CD4-positive, alpha-beta memory T cell (primary cell): ENCODE data around the gene ABCC1. TPM values are rescaled to one million over a fixed set of nuclear protein-coding genes. Genes with fewer than 3 reads are reported as not detected.

ENCODE experiments used
- CTCF ChIA-PET: fragments of 350-600 bp; sonication (Branson Sonifier 250); formaldehyde crosslinking; loops from one replicate; lab custom pipeline; 2021; ENCODE audit warnings: inconsistent platforms; ENCODE audit not compliant: partially characterized antibody; lab: Charles Lee
- POLR2A ChIA-PET: fragments of 350-600 bp; sonication (Branson Sonifier 250); formaldehyde crosslinking; loops from one replicate; lab custom pipeline; 2021; ENCODE audit not compliant: partially characterized antibody; lab: Charles Lee
- DNase-seq, 5 donors: peaks; one replicate each; pipeline versions ENCODE4 v3.0.0 to v3.0.0-alpha.2; 2020 to 2022; ENCODE audit warnings: mixed read lengths in 1 of 5
- H3K27ac ChIP-seq: one replicate; pipeline ENCODE4 v1.7.0; 2013; ENCODE audit warnings: low read depth, low read length
- H3K27me3 ChIP-seq: 2 replicates; pipeline ENCODE4 v1.7.0; 2013; ENCODE audit warnings: mild to moderate bottlenecking, low read length, moderate library complexity; ENCODE audit not compliant: insufficient read depth
- H3K36me3 ChIP-seq: 2 replicates; pipeline ENCODE4 v1.7.0; 2013; ENCODE audit warnings: mild to moderate bottlenecking, low read length, moderate library complexity; ENCODE audit not compliant: insufficient read depth
- H3K4me1 ChIP-seq: 2 replicates; pipeline ENCODE4 v1.7.0; 2013; ENCODE audit warnings: mild to moderate bottlenecking, low read length, moderate library complexity; ENCODE audit not compliant: insufficient read depth
- H3K4me3 ChIP-seq, 2 donors: one replicate each; pipeline ENCODE4 v1.7.0; 2013; ENCODE audit warnings: low read length in 2 of 2, mild to moderate bottlenecking in 1 of 2
- H3K9me3 ChIP-seq, 2 donors: one replicate each; pipeline ENCODE4 v1.7.0; 2013; ENCODE audit warnings: low read length in 2 of 2, control low read depth in 1 of 2; ENCODE audit not compliant: control insufficient read depth in 1 of 2
- H3K27ac Mint-ChIP-seq, 7 donors: one replicate each; pipeline ENCODE4 v1.8.0; 2020 to 2021; ENCODE audit warnings: mixed read lengths in 7 of 7, mild to moderate bottlenecking in 6 of 7, inconsistent platforms in 3 of 7, moderate library complexity in 3 of 7
- H3K27me3 Mint-ChIP-seq, 2 donors: one replicate each; pipeline ENCODE4 v1.8.0; 2020 to 2021; ENCODE audit warnings: mixed read lengths in 2 of 2
- H3K36me3 Mint-ChIP-seq, 2 donors: one replicate each; pipeline ENCODE4 v1.8.0; 2020 to 2021; ENCODE audit warnings: mixed read lengths in 2 of 2, inconsistent platforms in 1 of 2, mild to moderate bottlenecking in 1 of 2
- H3K4me1 Mint-ChIP-seq, 4 donors: one replicate each; pipeline ENCODE4 v1.8.0; 2020 to 2021; ENCODE audit warnings: mixed read lengths in 4 of 4, mild to moderate bottlenecking in 1 of 4
- H3K4me3 Mint-ChIP-seq, 8 donors: one replicate each; pipeline ENCODE4 v1.8.0; 2020 to 2021; ENCODE audit warnings: mixed read lengths in 8 of 8, mild to moderate bottlenecking in 7 of 8, moderate library complexity in 6 of 8, inconsistent platforms in 3 of 8
- H3K9me3 Mint-ChIP-seq, 8 donors: one replicate each; pipeline ENCODE4 v1.8.0; 2020 to 2021; ENCODE audit warnings: mixed read lengths in 8 of 8, mild to moderate bottlenecking in 5 of 8, inconsistent platforms in 3 of 8, moderate library complexity in 1 of 8
- intact Hi-C: fragments of 100-400 bp; cut with micrococcal nuclease; formaldehyde crosslinking; loops from one replicate; pipeline ENCODE4 v1.15.1; 2023
- polyA plus RNA-seq, 2 donors: library from polyadenylated mRNA; unstranded; fragments of 300-500 nt; fragmentation: Illumina TruSeq; gene quantifications; one replicate each; pipeline ENCODE4 v1.2.3, GENCODE V29; 2021
- total RNA-seq, 2 experiments: library from RNA; stranded (reverse); gene quantifications; one replicate each; pipeline ENCODE4 v1.2.3, GENCODE V29; 2021

Gene ABCC1
- total and polyA plus RNA-seq, 4 experiments from 2014 or later: 1.9 to 69.9 (median 34.2) TPM

DNA sequence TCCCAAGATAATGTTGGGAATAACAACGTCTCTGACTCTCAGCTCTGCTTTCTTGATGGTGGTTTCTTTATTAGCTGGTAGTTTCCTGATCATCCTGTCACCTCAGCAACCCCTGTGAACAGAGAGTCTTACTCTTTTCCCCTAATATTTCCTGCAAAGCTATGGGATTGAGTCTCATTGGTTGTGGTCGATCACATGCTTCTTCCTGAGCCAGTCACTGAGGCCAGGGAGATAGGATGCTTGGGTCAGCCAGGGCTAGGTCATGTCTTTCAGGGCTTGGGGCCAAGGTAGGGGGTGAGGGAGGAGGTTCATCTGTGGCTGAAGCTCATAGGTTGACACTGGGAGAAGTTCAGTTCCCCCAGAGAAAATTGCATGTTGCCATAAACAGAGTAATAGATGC lies 114.3 kb downstream of the ABCC1 start:
- H3K27ac ChIP-seq: no peak overlapping the region
- H3K27me3 Mint-ChIP-seq: no peaks in the 10 kb centered on the region
- POLR2A ChIA-PET: no interaction called here
- H3K9me3 ChIP-seq: no peaks in the 10 kb centered on the region
- H3K27me3 ChIP-seq: no peaks in the 10 kb centered on the region
- H3K36me3 ChIP-seq: peaks cover 26% of the 10 kb centered on the region
- H3K4me1 Mint-ChIP-seq: peaks cover 17 to 30% (median 22%) of the 10 kb centered on the region in 4 donors
- no peak overlapping the region for H3K4me3 ChIP-seq
- CTCF ChIA-PET: interaction anchor here (1.2 kb wide), 1 partner anchor 30 kb away, joined by 3 read pairs; no protein-coding TSS in a partner anchor
- peak overlapping the region in 5 of 7 donors; percentile 9 to 72 (median 52) for H3K27ac Mint-ChIP-seq
- H3K4me3 Mint-ChIP-seq: no peak overlapping the region
- intact Hi-C loops: no loop called here
- no peak for DNase-seq
- H3K36me3 Mint-ChIP-seq: peaks cover 27 to 66% of the 10 kb centered on the region in 2 donors
- H3K9me3 Mint-ChIP-seq: peaks cover 0 to 4% (median 0%) of the 10 kb centered on the region in 8 donors
- H3K4me1 ChIP-seq: peaks cover 22% of the 10 kb centered on the region

GRCh38 chr16:16064874-16065384 lies 115.5 kb downstream of the ABCC1 start:
- Mint-ChIP-seq H3K4me3 (no peak overlapping the region), H3K27ac (peak overlapping the region in 5 of 7 donors; percentile 24 to 62 (median 43)), H3K36me3 (peaks cover 31 to 68% of the 10 kb centered on the region in 2 donors), H3K9me3 (peaks cover 0 to 4% (median 0%) of the 10 kb centered on the region in 8 donors), H3K4me1 (peaks cover 17 to 30% (median 22%) of the 10 kb centered on the region in 4 donors), H3K27me3 (no peaks in the 10 kb centered on the region)
- H3K36me3 ChIP-seq: peaks cover 20% of the 10 kb centered on the region
- peaks cover 22% of the 10 kb centered on the region for H3K4me1 ChIP-seq
- ChIA-PET POLR2A (no interaction called here), CTCF (interaction anchor here (0.6 kb wide), 1 partner anchor 20 kb away, joined by 3 read pairs; no protein-coding TSS in a partner anchor)
- DNase-seq: no peak
- H3K27me3 ChIP-seq: no peaks in the 10 kb centered on the region
- intact Hi-C loops: no loop called here
- no peaks in the 10 kb centered on the region for H3K9me3 ChIP-seq
- no peak overlapping the region for H3K27ac ChIP-seq
- H3K4me3 ChIP-seq: no peak overlapping the region

DNA sequence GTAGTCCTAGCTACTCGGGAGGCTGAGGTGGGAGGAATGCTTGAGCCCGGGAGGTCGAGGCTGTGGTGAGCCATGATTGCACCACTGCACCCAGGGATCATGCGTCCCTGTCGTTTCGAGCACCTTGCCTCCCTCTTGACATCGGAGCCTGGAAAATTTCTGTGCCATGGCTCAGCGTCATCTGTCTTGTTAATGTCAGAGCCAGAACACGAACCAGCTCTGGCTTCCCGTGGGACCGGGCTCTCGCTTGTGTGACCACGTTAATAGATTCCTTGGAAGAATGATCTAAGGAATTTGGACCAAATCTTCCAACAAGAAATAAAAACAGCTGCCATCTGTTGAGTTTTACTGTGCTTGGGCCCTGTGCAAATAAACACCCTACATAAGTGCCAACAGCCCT lies 117.7 kb downstream of the ABCC1 start:
- CTCF ChIA-PET: no interaction called here

DNA sequence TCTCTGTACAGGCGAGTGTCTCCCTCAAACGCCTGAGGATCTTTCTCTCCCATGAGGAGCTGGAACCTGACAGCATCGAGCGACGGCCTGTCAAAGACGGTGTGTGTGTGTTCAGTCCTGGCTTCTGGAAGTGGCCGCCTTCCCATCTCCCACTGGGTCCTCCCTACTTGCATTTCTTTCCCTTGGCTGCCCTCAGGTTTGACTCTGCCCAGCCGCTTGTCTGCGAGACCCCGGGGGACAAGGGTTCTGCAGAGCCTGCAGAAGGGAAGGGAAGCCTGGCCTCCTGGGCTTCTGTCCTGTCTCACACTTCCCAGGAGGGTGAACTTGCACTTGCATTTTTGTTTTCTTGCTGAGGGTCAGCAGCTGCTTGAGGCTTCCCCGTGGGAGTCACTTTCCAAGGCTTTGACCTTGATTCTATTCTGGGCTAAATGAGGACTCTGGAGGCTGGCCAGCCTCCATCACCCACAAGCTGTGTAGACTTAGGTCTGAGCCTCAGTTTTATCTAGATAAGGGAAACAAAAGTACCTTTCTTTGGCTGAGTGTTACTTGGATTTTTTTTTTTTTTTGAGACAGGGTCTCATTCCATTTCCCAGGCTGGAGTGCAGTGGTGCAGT lies 122.3 kb downstream of the ABCC1 start:
- H3K4me3 Mint-ChIP-seq: no peak overlapping the region
- CTCF ChIA-PET: interaction anchor here (0.7 to 1.1 kb wide), 2 partner anchors 9 to 1567 kb away, joined by 3 read pairs; no protein-coding TSS in a partner anchor
- H3K9me3 ChIP-seq: no peaks in the 10 kb centered on the region
- no peaks in the 10 kb centered on the region for H3K27me3 ChIP-seq
- no peak overlapping the region for H3K27ac ChIP-seq
- H3K4me1 ChIP-seq: peaks cover 7% of the 10 kb centered on the region
- peak overlapping the region in 2 of 7 donors; percentile 2 to 30 for H3K27ac Mint-ChIP-seq
- H3K36me3 ChIP-seq: peaks cover 42% of the 10 kb centered on the region
- no peaks in the 10 kb centered on the region for H3K27me3 Mint-ChIP-seq
- peaks cover 26 to 75% of the 10 kb centered on the region in 2 donors for H3K36me3 Mint-ChIP-seq
- H3K4me1 Mint-ChIP-seq: peaks cover 0 to 23% (median 2%) of the 10 kb centered on the region in 4 donors
- H3K4me3 ChIP-seq: no peak overlapping the region
- POLR2A ChIA-PET: no interaction called here
- intact Hi-C loops: no loop called here
- no peak for DNase-seq
- no peaks in the 10 kb centered on the region for H3K9me3 Mint-ChIP-seq

More for the DNA sequence above, 117.7 kb downstream of the ABCC1 start:
- intact Hi-C loops: no loop called here
- no peaks in the 10 kb centered on the region for H3K27me3 ChIP-seq
- Mint-ChIP-seq H3K27ac (no peak overlapping the region), H3K27me3 (no peaks in the 10 kb centered on the region), H3K9me3 (no peaks in the 10 kb centered on the region), H3K36me3 (peaks cover 37 to 68% of the 10 kb centered on the region in 2 donors), H3K4me1 (peaks cover 5 to 8% (median 6%) of the 10 kb centered on the region in 4 donors), H3K4me3 (no peak overlapping the region)
- H3K9me3 ChIP-seq: no peaks in the 10 kb centered on the region
- H3K36me3 ChIP-seq: peaks cover 27% of the 10 kb centered on the region
- DNase-seq: no peak
- no peak overlapping the region for H3K27ac ChIP-seq
- POLR2A ChIA-PET: no interaction called here
- no peak overlapping the region for H3K4me3 ChIP-seq
- H3K4me1 ChIP-seq: peaks cover 5% of the 10 kb centered on the region

DNA sequence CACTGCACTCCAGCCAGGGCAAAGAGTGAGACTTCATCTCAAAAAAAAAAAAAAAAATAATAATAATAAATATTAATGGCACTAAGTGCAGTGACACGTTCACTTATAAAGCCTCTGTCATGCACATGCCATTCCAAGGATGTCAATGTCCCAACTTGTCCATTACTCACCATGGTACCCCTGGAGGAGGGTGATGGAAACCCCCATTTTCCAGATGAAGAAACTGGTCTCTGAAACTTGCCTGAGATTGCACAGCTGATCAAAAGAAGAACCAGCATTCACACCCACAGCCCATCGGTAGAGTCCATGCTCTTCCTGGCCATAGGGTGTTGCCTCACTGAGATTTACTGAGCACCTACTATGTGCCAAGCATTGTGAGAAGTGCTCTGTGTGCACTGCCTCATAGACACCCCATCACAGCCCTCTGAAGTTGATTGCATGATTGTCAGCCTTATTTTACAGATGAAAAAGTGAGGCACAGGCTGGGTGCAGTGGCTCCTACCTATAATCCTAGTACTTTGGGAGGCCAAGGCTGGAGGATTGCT lies 123.7 kb downstream of the ABCC1 start:
- peaks cover 31 to 76% of the 10 kb centered on the region in 2 donors for H3K36me3 Mint-ChIP-seq
- H3K9me3 ChIP-seq: no peaks in the 10 kb centered on the region
- H3K4me1 Mint-ChIP-seq: peaks cover 0 to 23% (median 2%) of the 10 kb centered on the region in 4 donors
- no peaks in the 10 kb centered on the region for H3K27me3 ChIP-seq
- H3K4me3 Mint-ChIP-seq: no peak overlapping the region
- DNase-seq: no peak
- H3K27me3 Mint-ChIP-seq: no peaks in the 10 kb centered on the region
- POLR2A ChIA-PET: no interaction called here
- peaks cover 7% of the 10 kb centered on the region for H3K4me1 ChIP-seq
- peaks cover 47% of the 10 kb centered on the region for H3K36me3 ChIP-seq
- intact Hi-C loops: no loop called here
- H3K9me3 Mint-ChIP-seq: no peaks in the 10 kb centered on the region
- CTCF ChIA-PET: no interaction called here
- peak overlapping the region in 1 of 7 donors; percentile 51 for H3K27ac Mint-ChIP-seq
- H3K27ac ChIP-seq: no peak overlapping the region
- no peak overlapping the region for H3K4me3 ChIP-seq

DNA sequence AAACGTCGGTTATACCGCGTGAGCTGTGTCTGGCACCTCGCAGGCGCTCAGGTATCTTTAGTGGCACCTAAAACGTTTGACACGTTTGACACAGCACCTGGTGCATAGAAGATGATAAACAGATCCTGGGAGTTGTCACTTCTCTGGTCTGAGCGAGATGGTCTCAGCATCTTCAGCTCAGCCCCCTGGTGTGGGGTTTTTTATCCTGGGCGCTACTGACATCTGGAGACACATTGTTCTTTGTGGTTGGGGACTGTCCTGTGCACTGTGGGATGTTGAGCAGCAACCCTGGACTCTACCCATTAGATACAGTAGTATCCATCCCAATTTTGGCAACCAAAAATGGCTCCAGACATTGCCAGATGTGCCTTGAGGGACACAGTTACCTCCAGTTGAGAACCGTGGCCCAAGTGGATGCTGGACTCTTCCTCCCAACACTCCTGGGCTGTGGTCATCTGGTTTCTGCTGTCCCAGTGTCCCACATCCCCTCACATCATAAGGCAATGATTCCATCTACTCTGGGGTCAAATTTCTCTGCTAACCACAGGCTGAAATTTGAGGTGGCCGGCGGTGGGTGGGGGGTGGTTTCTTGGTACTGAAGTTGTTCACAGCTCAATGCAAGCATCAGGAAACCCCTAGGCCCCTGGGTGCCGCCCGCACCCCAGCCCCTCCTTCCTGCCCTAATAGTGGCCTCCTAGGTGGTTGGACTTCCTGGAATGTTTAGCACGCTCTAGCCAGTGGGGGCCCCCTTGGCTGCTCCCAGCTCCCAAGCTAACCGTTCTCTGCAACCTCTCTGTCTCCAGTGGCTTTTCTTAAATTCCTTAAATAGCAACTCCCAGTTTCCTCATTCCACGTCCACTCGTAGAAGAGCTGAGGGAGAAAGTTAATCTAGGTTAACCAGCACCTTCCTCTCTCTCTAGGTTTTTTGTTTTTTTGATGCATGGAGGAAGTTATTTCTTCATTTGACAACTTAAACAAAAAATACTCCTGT lies 124.8 kb downstream of the ABCC1 start:
- H3K27me3 Mint-ChIP-seq: no peaks in the 10 kb centered on the region
- no peaks in the 10 kb centered on the region for H3K27me3 ChIP-seq
- peaks cover 47% of the 10 kb centered on the region for H3K36me3 ChIP-seq
- no peak overlapping the region for H3K4me3 ChIP-seq
- H3K4me1 Mint-ChIP-seq: peaks cover 0 to 26% (median 2%) of the 10 kb centered on the region in 4 donors
- peak overlapping the region in 1 of 8 donors; percentile 11 for H3K4me3 Mint-ChIP-seq
- POLR2A ChIA-PET: no interaction called here
- no peaks in the 10 kb centered on the region for H3K9me3 ChIP-seq
- peak overlapping the region; percentile 4 to 88 (median 48) for H3K27ac Mint-ChIP-seq
- peaks cover 30 to 72% of the 10 kb centered on the region in 2 donors for H3K36me3 Mint-ChIP-seq
- H3K27ac ChIP-seq: no peak overlapping the region
- no peak for DNase-seq
- H3K4me1 ChIP-seq: peaks cover 7% of the 10 kb centered on the region
- H3K9me3 Mint-ChIP-seq: no peaks in the 10 kb centered on the region
- CTCF ChIA-PET: interaction anchor here (0.6 kb wide), 1 partner anchor 245 kb away, joined by 3 read pairs; no protein-coding TSS in a partner anchor
- intact Hi-C loops: no loop called here
